ENCODE data around the gene ATRNL1.

ATRNL1 gene

DNA sequence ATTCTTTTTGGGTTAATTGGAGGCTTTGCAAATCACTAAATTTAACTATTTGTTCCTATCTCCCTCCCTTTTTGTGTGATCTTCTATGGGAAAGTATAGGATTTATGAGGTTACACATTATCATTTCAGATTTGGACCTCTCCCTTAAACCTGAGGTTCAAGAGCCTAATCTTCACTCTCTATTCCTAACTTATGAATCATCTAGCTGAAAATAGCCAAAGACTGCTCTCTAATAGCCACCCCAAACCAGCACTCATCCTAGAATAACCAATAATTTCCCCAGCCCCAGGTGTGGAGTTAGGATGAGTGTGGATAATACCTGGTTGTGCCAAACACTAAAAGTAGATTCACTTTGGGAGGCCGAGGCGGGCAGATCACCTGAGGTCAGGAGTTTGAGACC, 680.7 kb downstream of the ATRNL1 start:
- Histone ChIP-seq H3K9ac (ENCODE audit: low read length) (no peak overlapping the region), H3K4me1 (ENCODE audit: insufficient read depth, low read length, severe bottlenecking) (no peaks in the 10 kb centered on the region), H3K27ac (ENCODE audit: low read depth, low read length, poor library complexity, severe bottlenecking) (no peak overlapping the region), H3K27me3 (ENCODE audit: insufficient read depth, low read length) (no peaks in the 10 kb centered on the region), H3K9me3 (ENCODE audit: low read length) (no peaks in the 10 kb centered on the region), H3F3A (ENCODE audit: insufficient read depth, low read length) (no peaks in the 10 kb centered on the region), H3K4me3 (ENCODE audit: low read depth, low read length, poor library complexity, severe bottlenecking) (no peak overlapping the region), H3K9me2 (ENCODE audit: low read depth, low read length) (no peaks in the 10 kb centered on the region), H3K79me2 (ENCODE audit: insufficient read depth, low read length) (no peaks in the 10 kb centered on the region), H4K20me1 (ENCODE audit: insufficient read depth, low read length) (no peaks in the 10 kb centered on the region), H3K4me2 (ENCODE audit: low read length) (no peak overlapping the region), H2AFZ (ENCODE audit: low read length) (no peak overlapping the region), H3K36me3 (ENCODE audit: insufficient read depth, low read length) (no peaks in the 10 kb centered on the region)
- TF ChIP-seq, protein P1, sequence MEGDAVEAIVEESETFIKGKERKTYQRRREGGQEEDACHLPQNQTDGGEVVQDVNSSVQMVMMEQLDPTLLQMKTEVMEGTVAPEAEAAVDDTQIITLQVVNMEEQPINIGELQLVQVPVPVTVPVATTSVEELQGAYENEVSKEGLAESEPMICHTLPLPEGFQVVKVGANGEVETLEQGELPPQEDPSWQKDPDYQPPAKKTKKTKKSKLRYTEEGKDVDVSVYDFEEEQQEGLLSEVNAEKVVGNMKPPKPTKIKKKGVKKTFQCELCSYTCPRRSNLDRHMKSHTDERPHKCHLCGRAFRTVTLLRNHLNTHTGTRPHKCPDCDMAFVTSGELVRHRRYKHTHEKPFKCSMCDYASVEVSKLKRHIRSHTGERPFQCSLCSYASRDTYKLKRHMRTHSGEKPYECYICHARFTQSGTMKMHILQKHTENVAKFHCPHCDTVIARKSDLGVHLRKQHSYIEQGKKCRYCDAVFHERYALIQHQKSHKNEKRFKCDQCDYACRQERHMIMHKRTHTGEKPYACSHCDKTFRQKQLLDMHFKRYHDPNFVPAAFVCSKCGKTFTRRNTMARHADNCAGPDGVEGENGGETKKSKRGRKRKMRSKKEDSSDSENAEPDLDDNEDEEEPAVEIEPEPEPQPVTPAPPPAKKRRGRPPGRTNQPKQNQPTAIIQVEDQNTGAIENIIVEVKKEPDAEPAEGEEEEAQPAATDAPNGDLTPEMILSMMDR (IDR thresholded peaks at IDR 0.05; ENCODE audit: low read length), result no peak
- no peak for TF ChIP-seq EZH2 (IDR thresholded peaks at IDR 0.05; ENCODE audit: borderline replicate concordance, low read length)

DNA sequence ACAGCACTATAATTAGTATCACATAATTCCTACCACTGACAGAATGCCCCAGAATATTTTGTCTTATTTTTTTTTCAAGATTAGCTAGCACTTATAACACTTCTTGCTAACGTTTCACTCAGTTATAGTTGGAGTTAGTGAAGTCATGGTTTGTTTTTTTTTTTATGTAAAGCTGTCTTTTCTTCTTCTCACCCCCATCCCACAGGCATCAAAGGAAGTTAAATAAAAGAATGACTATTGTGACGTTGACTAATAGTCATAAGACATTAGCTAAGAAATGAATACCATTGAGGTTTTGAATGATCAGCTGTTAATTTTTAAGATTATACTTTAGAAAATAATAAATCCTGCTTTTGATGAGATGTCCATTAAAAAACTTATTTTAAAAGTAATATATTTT, 681.6 kb downstream of the ATRNL1 start:
- H3K9me2 ChIP-seq (ENCODE audit: low read depth, low read length), result no peaks in the 10 kb centered on the region
- no peaks in the 10 kb centered on the region for H4K20me1 ChIP-seq (ENCODE audit: insufficient read depth, low read length)
- no peaks in the 10 kb centered on the region for H3K36me3 ChIP-seq (ENCODE audit: insufficient read depth, low read length)
- no peaks in the 10 kb centered on the region for H3K79me2 ChIP-seq (ENCODE audit: insufficient read depth, low read length)
- H3K27me3 ChIP-seq (ENCODE audit: insufficient read depth, low read length), result no peaks in the 10 kb centered on the region
- H3K4me2 ChIP-seq (ENCODE audit: low read length), result no peak overlapping the region
- no peak overlapping the region for H3K9ac ChIP-seq (ENCODE audit: low read length)
- no peaks in the 10 kb centered on the region for H3K4me1 ChIP-seq (ENCODE audit: insufficient read depth, low read length, severe bottlenecking)
- H3F3A ChIP-seq (ENCODE audit: insufficient read depth, low read length), result no peaks in the 10 kb centered on the region
- H2AFZ ChIP-seq (ENCODE audit: low read length), result no peak overlapping the region
- no peak overlapping the region for H3K4me3 ChIP-seq (ENCODE audit: low read depth, low read length, poor library complexity, severe bottlenecking)
- H3K9me3 ChIP-seq (ENCODE audit: low read length), result no peaks in the 10 kb centered on the region
- TF ChIP-seq, protein P1 (IDR thresholded peaks at IDR 0.05; ENCODE audit: low read length), result no peak
- TF ChIP-seq EZH2 (IDR thresholded peaks at IDR 0.05; ENCODE audit: borderline replicate concordance, low read length), result no peak
- no peak overlapping the region for H3K27ac ChIP-seq (ENCODE audit: low read depth, low read length, poor library complexity, severe bottlenecking)

DNA sequence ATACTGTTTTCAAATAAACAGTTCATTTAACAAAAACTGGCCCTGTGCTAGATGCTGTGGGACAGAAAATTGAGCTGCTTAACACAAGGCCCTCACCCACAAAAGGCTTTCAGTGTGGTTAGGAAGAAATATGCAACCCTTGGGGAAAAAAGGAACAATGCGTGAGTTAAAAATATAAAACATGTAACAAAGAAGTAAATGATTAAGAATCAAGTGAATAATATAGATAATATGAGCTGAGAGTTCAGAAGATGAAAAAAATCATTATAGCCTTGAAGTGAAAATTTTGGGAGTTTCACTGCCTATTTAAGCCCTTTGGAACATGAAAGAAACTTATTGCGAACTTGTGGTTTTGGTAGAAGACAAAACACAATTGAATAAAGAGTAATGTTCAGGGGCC, 684.5 kb downstream of the ATRNL1 start:
- H3K4me1 ChIP-seq (ENCODE audit: insufficient read depth, low read length, severe bottlenecking), result no peaks in the 10 kb centered on the region
- H3K9me2 ChIP-seq (ENCODE audit: low read depth, low read length), result no peaks in the 10 kb centered on the region
- no peaks in the 10 kb centered on the region for H4K20me1 ChIP-seq (ENCODE audit: insufficient read depth, low read length)
- no peak overlapping the region for H3K27ac ChIP-seq (ENCODE audit: low read depth, low read length, poor library complexity, severe bottlenecking)
- H3K4me2 ChIP-seq (ENCODE audit: low read length), result no peak overlapping the region
- H3K9me3 ChIP-seq (ENCODE audit: low read length), result no peaks in the 10 kb centered on the region
- no peaks in the 10 kb centered on the region for H3K36me3 ChIP-seq (ENCODE audit: insufficient read depth, low read length)
- no peak overlapping the region for H3K9ac ChIP-seq (ENCODE audit: low read length)
- no peaks in the 10 kb centered on the region for H3K27me3 ChIP-seq (ENCODE audit: insufficient read depth, low read length)
- no peak for TF ChIP-seq EZH2 (IDR thresholded peaks at IDR 0.05; ENCODE audit: borderline replicate concordance, low read length)
- TF ChIP-seq, protein P1 (IDR thresholded peaks at IDR 0.05; ENCODE audit: low read length), result no peak
- no peaks in the 10 kb centered on the region for H3K79me2 ChIP-seq (ENCODE audit: insufficient read depth, low read length)
- no peak overlapping the region for H3K4me3 ChIP-seq (ENCODE audit: low read depth, low read length, poor library complexity, severe bottlenecking)
- H2AFZ ChIP-seq (ENCODE audit: low read length), result no peak overlapping the region
- H3F3A ChIP-seq (ENCODE audit: insufficient read depth, low read length), result no peaks in the 10 kb centered on the region

Measured in OCI-LY1 (cell line).